IMR-90 (cell line): Measurements from ENCODE around the gene PKP4. TPM values are rescaled to one million over a fixed set of nuclear protein-coding genes. Genes with fewer than 3 reads are reported as not detected.
A peak's percentile ranks its signal among the peaks of the same experiment; 100 is the strongest.

Source experiments
- ATAC-seq: fragments of 200-7000 bp; cut with Tn5 transposase; 2 replicates; pipeline ENCODE4 v1.9.1; 2020; ENCODE audit warnings: low read depth, mild to moderate bottlenecking, moderate library complexity
- BruUV-seq: library from RNA; stranded (reverse); fragments of 400-500 nt; replicated peaks from 2 replicates; lab custom pipeline; 2021; lab: Mats Ljungman, UMichigan
- CTCF ChIA-PET: fragments of 300-600 bp; formaldehyde crosslinking; extraction: SDS; loops from one replicate; lab custom pipeline; 2021; ENCODE audit warnings: antibody characterized with exemption; lab: Yijun Ruan, JAX
- POLR2A ChIA-PET: fragments of 300-600 bp; sonication (Branson Sonifier 250); formaldehyde crosslinking; loops from one replicate; lab custom pipeline; 2022; ENCODE audit warnings: antibody characterized with exemption; ENCODE audit not compliant: unreplicated experiment; lab: Charles Lee
- DNase-seq: peaks from one replicate; pipeline ENCODE4 v3.0.0; 2013
- H2AFZ ChIP-seq: replicated peaks from 2 replicates; pipeline ENCODE3; 2013; ENCODE audit warnings: low read length, mild to moderate bottlenecking; ENCODE audit not compliant: poor library complexity
- H2AK5ac ChIP-seq: 2 replicates; pipeline ENCODE4 v1.6.1; 2013; ENCODE audit warnings: low read depth, low read length, inconsistent platforms
- H2AK9ac ChIP-seq: replicated peaks from 2 replicates; pipeline ENCODE3; 2013; ENCODE audit warnings: mild to moderate bottlenecking, low read depth, low read length, moderate library complexity; ENCODE audit not compliant: poor library complexity
- H2BK120ac ChIP-seq: 2 replicates; pipeline ENCODE4 v1.6.1; 2013; ENCODE audit warnings: low read depth, low read length, inconsistent platforms
- H2BK15ac ChIP-seq: 3 replicates; pipeline ENCODE4 v1.6.1; 2013; ENCODE audit warnings: low read depth, low read length, inconsistent platforms
- H2BK20ac ChIP-seq: 2 replicates; pipeline ENCODE4 v1.6.1; 2013; ENCODE audit warnings: low read depth, mild to moderate bottlenecking, inconsistent platforms, low read length, moderate library complexity
- H2BK5ac ChIP-seq: 2 replicates; pipeline ENCODE4 v1.6.1; 2013; ENCODE audit warnings: mild to moderate bottlenecking, low read depth, low read length, inconsistent platforms; ENCODE audit not compliant: poor library complexity, severe bottlenecking
- H3K14ac ChIP-seq: replicated peaks from 2 replicates; pipeline ENCODE4 v1.6.1; 2013; ENCODE audit warnings: low read depth, low read length, inconsistent platforms
- H3K18ac ChIP-seq: 2 replicates; pipeline ENCODE4 v1.6.1; 2013; ENCODE audit warnings: low read depth, low read length, control low read depth
- H3K23ac ChIP-seq: 2 replicates; pipeline ENCODE4 v1.6.1; 2013; ENCODE audit warnings: low read depth, low read length, inconsistent platforms
- H3K27ac ChIP-seq: 2 replicates; pipeline ENCODE4 v1.5.1; 2013; ENCODE audit warnings: mild to moderate bottlenecking, control low read depth, low read length; ENCODE audit not compliant: insufficient read depth
- H3K27me3 ChIP-seq: 2 replicates; pipeline ENCODE4 v1.6.1; 2013; ENCODE audit warnings: low read length; ENCODE audit not compliant: control insufficient read depth, insufficient read depth
- H3K36me3 ChIP-seq: 2 replicates; pipeline ENCODE4 v1.6.1; 2013; ENCODE audit warnings: low read length, mixed read lengths; ENCODE audit not compliant: control insufficient read depth, insufficient read depth
- H3K4ac ChIP-seq: 2 replicates; pipeline ENCODE4 v1.6.1; 2013; ENCODE audit warnings: low read depth, low read length, inconsistent platforms
- H3K4me1 ChIP-seq: 2 replicates; pipeline ENCODE4 v1.6.1; 2013; ENCODE audit warnings: low read length, mixed read lengths; ENCODE audit not compliant: control insufficient read depth, insufficient read depth
- H3K4me2 ChIP-seq: 2 replicates; pipeline ENCODE4 v1.6.1; 2013; ENCODE audit warnings: low read depth, mild to moderate bottlenecking, control low read depth, low read length, moderate library complexity
- H3K4me3 ChIP-seq: 2 replicates; pipeline ENCODE4 v1.5.1; 2013; ENCODE audit warnings: low read depth, mild to moderate bottlenecking, control low read depth, low read length, moderate library complexity; ENCODE audit not compliant: insufficient read depth
- H3K56ac ChIP-seq: 2 replicates; pipeline ENCODE4 v1.6.1; 2013; ENCODE audit warnings: low read length, inconsistent platforms; ENCODE audit not compliant: insufficient read depth; ENCODE audit errors: extremely low read depth
- H3K79me1 ChIP-seq, 2 experiments: 2 replicates each; pipeline ENCODE4 v1.6.1; 2013; ENCODE audit warnings: low read length in 2 of 2, inconsistent platforms in 1 of 2, low read depth in 1 of 2
- H3K9ac ChIP-seq: 2 replicates; pipeline ENCODE4 v1.6.1; 2013; ENCODE audit warnings: low read depth, low read length, control low read depth
- H3K9me1 ChIP-seq: 2 replicates; pipeline ENCODE4 v1.6.1; 2013; ENCODE audit warnings: low read length, inconsistent platforms; ENCODE audit not compliant: insufficient read depth
- H3K9me3 ChIP-seq: 2 replicates; pipeline ENCODE4 v1.6.1; 2013; ENCODE audit warnings: low read length; ENCODE audit not compliant: control insufficient read depth, insufficient read depth
- H4K20me1 ChIP-seq: 2 replicates; pipeline ENCODE4 v1.6.1; 2013; ENCODE audit warnings: low read length, inconsistent platforms; ENCODE audit not compliant: insufficient read depth
- H4K5ac ChIP-seq: 2 replicates; pipeline ENCODE4 v1.6.1; 2013; ENCODE audit warnings: mild to moderate bottlenecking, low read depth, low read length, control low read depth
- H4K8ac ChIP-seq, 2 experiments: 2 replicates each; pipeline ENCODE4 v1.6.1; 2013; ENCODE audit warnings: low read depth in 2 of 2, low read length in 2 of 2, control low read depth in 1 of 2, inconsistent platforms in 1 of 2
- H4K91ac ChIP-seq: 2 replicates; pipeline ENCODE4 v1.6.1; 2013; ENCODE audit warnings: low read depth, low read length, inconsistent platforms; ENCODE audit not compliant: insufficient read depth
- BHLHE40 ChIP-seq: fragments of 150-350 bp; IDR thresholded peaks from 2 replicates; pipeline ENCODE4 v1.6.1; 2016; ENCODE audit warnings: mild to moderate bottlenecking, low read depth, low read length
- MXI1 ChIP-seq: IDR thresholded peaks from 2 replicates; pipeline ENCODE4 v1.6.1; 2012; ENCODE audit warnings: low read depth, mild to moderate bottlenecking, low read length, moderate library complexity, borderline replicate concordance
- NFE2L2 ChIP-seq: fragments of 150-350 bp; IDR thresholded peaks from 2 replicates; pipeline ENCODE4 v1.6.1; 2016; ENCODE audit warnings: low read depth, mild to moderate bottlenecking, low read length
- POLR2A ChIP-seq: IDR thresholded peaks from 2 replicates; pipeline ENCODE4 v1.6.1; 2012; ENCODE audit warnings: mild to moderate bottlenecking, low read depth, low read length
- WGBS, 2 experiments: methylation state at CpG; one replicate each; pipeline versions ENCODE4 v1.1.5 to v1.1.7; 2013; ENCODE audit warnings: missing lambda C conversion rate in 2 of 2; ENCODE audit not compliant: insufficient read length in 1 of 2; ENCODE audit errors: extremely low coverage in 2 of 2; 5-methylcytosine and 5-hydroxymethylcytosine counted together
- dilution Hi-C: fragments of 300-500 bp; cut with HindIII; formaldehyde crosslinking; loops from one replicate; pipeline ENCODE4 v1.14.3; 2018; ENCODE audit warnings: low sequenced_read_pairs; ENCODE audit not compliant: unreplicated experiment
- in situ Hi-C: fragments of 300-500 bp; cut with MboI; formaldehyde crosslinking; loops from 3 replicates; pipeline ENCODE4 v1.14.3; 2019; ENCODE audit warnings: low sequenced_read_pairs, inconsistent platforms, mixed read lengths
- intact Hi-C: fragments of 100-400 bp; cut with micrococcal nuclease; formaldehyde crosslinking; loops from 2 replicates; pipeline ENCODE4 v1.10.0; 2022
- polyA plus RNA-seq, 3 experiments: library from polyadenylated mRNA; depleted of rRNA; stranded (reverse); fragments of >200 nt; gene quantifications; 2 replicates each; pipeline ENCODE4 v1.2.3, GENCODE V29; 2012; ENCODE audit warnings: low replicate concordance in 1 of 3
- total RNA-seq: library from RNA; depleted of rRNA; stranded (reverse); fragments of >200 nt; gene quantifications from 2 replicates; pipeline ENCODE4 v1.2.3, GENCODE V29; 2012
- TF ChIP-seq, protein P1 (sequence below): fragments of 150-350 bp; IDR thresholded peaks from 2 replicates; pipeline ENCODE4 v1.6.1; 2017; ENCODE audit warnings: mild to moderate bottlenecking, antibody characterized with exemption, low read length, low read depth

Gene PKP4
- total and polyA plus RNA-seq, 2 of the 4 experiments (the other 2 are of a cell fraction) = 20.1 to 37.8 TPM

DNA sequence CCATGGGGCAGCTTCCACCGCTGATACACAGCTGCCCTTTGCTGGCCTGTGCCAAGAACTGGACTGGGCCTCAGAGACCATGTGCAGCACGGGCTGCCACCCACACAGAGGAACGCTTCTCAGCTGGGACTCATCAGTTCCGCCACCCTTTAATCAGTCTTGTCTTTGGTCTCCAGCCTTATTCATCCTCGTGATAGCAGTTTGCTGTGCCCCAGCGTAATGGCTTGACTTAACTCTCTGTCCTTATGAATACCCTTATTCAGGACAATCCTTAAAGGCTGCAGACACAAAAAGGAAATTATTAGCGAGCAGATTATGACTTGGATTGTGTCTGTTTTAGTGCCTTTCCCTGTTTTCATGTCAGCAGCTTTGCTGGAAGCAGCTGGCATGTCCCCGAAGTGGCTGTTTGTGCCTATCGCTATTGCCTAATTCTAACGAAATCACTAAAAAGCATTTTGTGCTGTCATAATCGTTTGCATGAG, 229.5 kb downstream of the PKP4 start:
- CTCF ChIA-PET = no interaction called here
- Histone ChIP-seq H2AFZ (peak overlapping the region; percentile 46), H2AK5ac (no peak overlapping the region), H2BK5ac (no peak overlapping the region), H3K4ac (no peak overlapping the region), H3K18ac (no peak overlapping the region), H2BK15ac (no peak overlapping the region), H3K79me1 (no peaks in the 10 kb centered on the region), H3K14ac (no peak overlapping the region), H3K27me3 (no peaks in the 10 kb centered on the region), H2BK120ac (no peak overlapping the region), H3K9me3 (no peaks in the 10 kb centered on the region), H3K4me3 (no peak overlapping the region), H4K20me1 (no peaks in the 10 kb centered on the region), H2BK20ac (no peak overlapping the region), H3K36me3 (no peaks in the 10 kb centered on the region), H3K23ac (no peak overlapping the region), H3K9ac (no peak overlapping the region), H4K8ac (no peak overlapping the region), H3K9me1 (no peaks in the 10 kb centered on the region; the same call in 1 of the 2 replicates), H4K5ac (no peak overlapping the region), H3K4me1 (no peaks in the 10 kb centered on the region), H3K4me2 (no peak overlapping the region; the same call in 1 of the 2 replicates), H2AK9ac (no peak overlapping the region), H3K56ac (no peak overlapping the region), H3K27ac (no peak overlapping the region), H4K91ac (no peak overlapping the region)
- dilution Hi-C loops (no loop called here), intact Hi-C loops (no loop called here), in situ Hi-C loops (no loop called here)
- TF ChIP-seq MXI1 = peak; percentile 28; the same call in 1 of the 2 replicates
- TF ChIP-seq POLR2A = no peak
- TF ChIP-seq, protein P1, sequence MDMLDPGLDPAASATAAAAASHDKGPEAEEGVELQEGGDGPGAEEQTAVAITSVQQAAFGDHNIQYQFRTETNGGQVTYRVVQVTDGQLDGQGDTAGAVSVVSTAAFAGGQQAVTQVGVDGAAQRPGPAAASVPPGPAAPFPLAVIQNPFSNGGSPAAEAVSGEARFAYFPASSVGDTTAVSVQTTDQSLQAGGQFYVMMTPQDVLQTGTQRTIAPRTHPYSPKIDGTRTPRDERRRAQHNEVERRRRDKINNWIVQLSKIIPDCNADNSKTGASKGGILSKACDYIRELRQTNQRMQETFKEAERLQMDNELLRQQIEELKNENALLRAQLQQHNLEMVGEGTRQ = 0 out of 2 replicates have a peak, but pooled peaks have one; percentile 7
- TF ChIP-seq BHLHE40 = peak; percentile 87
- TF ChIP-seq NFE2L2 = no peak
- WGBS, 2 experiments = 17% methylated on average over 1 of the region's 11 CpGs; no CpG with 5 or more reads in 1 of the 2 experiments
- ATAC-seq = peak; percentile 86
- peak; percentile 26 for DNase-seq
- POLR2A ChIA-PET = no interaction called here
- no TSS peak for BruUV-seq
